HepG2 (cell line): Measurements from ENCODE around the gene POU2F1. TPM values are rescaled to one million over a fixed set of nuclear protein-coding genes. Genes with fewer than 3 reads are reported as not detected.

ENCODE experiments used
- KDM6A ChIP-seq: IDR thresholded peaks from 2 replicates; pipeline ENCODE4 v1.6.1; 2016; ENCODE audit warnings: low read depth
- SMC3 ChIP-seq: IDR thresholded peaks from 2 replicates; pipeline ENCODE4 v1.6.1; 2011; ENCODE audit warnings: low read length, improper control_type of control experiment
- SUZ12 ChIP-seq: fragments of 150-350 bp; IDR thresholded peaks from 2 replicates; pipeline ENCODE4 v1.6.1; 2014; ENCODE audit warnings: low read depth, low read length
- ZBTB38 ChIP-seq: sonication (generic); formaldehyde crosslinking; IDR thresholded peaks from 2 replicates; pipeline ENCODE4 v1.5.1; 2020; ENCODE audit warnings: mild to moderate bottlenecking, missing genetic modification reagents
- ZNF598 ChIP-seq: sonication (generic); formaldehyde crosslinking; IDR thresholded peaks from 2 replicates; pipeline ENCODE4 v1.5.1; 2020; ENCODE audit warnings: mild to moderate bottlenecking, missing genetic modification reagents, borderline replicate concordance
- polyA plus RNA-seq, 8 experiments: library from polyadenylated mRNA; depleted of rRNA in 3 of 8; stranded (reverse) in 7 of 8; unstranded in 1 of 8; fragments of >200 nt; fragmentation: Illumina TruSeq in 4 of 8; extraction: Trizol in 4 of 8; gene quantifications; 2 replicates each; pipeline versions ENCODE4 v1.2.1 to v1.2.3, GENCODE V29; 2011 to 2016; ENCODE audit warnings: low read depth in 4 of 8, missing spikeins in 1 of 8, mixed read lengths in 1 of 8; ENCODE audit not compliant: insufficient read depth in 1 of 8
- total RNA-seq, 5 experiments: library from RNA; depleted of rRNA; stranded (reverse); fragments of >200 nt; fragmentation: Illumina TruSeq; extraction: Trizol; gene quantifications; 2 replicates each; pipeline ENCODE4 v1.2.3, GENCODE V29; 2016; ENCODE audit warnings: low read depth in 1 of 5
- TF ChIP-seq, protein P1 (sequence below): sonication (generic); formaldehyde crosslinking; IDR thresholded peaks from 2 replicates; pipeline ENCODE4 v1.4.0; 2020; ENCODE audit warnings: missing genetic modification reagents, borderline replicate concordance
- TF ChIP-seq, protein P2 (sequence below): sonication (generic); formaldehyde crosslinking; IDR thresholded peaks from 2 replicates; pipeline ENCODE4 v1.4.0; 2020; ENCODE audit warnings: mild to moderate bottlenecking, missing genetic modification reagents
- TF ChIP-seq, protein P3 (sequence below): sonication (generic); formaldehyde crosslinking; IDR thresholded peaks from 2 replicates; pipeline ENCODE4 v1.5.1; 2020; ENCODE audit warnings: missing genetic modification reagents, mild to moderate bottlenecking, borderline replicate concordance

Gene POU2F1
- total and polyA plus RNA-seq, 2 of the 13 experiments (the other 11 are each of a cell fraction or from before 2014, with no cell fraction given): 10.2 to 13.0 TPM

DNA sequence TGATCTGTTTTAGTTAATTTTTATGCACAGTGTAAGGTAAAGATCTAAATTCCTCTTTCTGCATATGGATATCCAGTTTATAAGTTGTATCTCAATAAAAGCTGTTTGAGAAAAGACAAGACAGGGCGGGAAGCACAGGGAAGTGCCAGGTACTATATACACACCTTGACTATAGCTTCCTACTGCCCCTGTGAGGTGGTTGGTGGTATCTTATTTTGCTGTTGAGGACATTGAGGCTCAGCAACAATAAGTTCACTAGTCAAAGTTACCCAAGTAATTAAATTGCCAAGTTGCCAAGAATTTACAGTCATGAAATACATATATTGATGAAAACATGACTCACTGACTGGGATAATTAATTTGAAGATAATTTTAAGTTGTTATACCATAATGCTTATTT is 188.5 kb downstream of the POU2F1 start (continued):
- TF ChIP-seq, protein P1, sequence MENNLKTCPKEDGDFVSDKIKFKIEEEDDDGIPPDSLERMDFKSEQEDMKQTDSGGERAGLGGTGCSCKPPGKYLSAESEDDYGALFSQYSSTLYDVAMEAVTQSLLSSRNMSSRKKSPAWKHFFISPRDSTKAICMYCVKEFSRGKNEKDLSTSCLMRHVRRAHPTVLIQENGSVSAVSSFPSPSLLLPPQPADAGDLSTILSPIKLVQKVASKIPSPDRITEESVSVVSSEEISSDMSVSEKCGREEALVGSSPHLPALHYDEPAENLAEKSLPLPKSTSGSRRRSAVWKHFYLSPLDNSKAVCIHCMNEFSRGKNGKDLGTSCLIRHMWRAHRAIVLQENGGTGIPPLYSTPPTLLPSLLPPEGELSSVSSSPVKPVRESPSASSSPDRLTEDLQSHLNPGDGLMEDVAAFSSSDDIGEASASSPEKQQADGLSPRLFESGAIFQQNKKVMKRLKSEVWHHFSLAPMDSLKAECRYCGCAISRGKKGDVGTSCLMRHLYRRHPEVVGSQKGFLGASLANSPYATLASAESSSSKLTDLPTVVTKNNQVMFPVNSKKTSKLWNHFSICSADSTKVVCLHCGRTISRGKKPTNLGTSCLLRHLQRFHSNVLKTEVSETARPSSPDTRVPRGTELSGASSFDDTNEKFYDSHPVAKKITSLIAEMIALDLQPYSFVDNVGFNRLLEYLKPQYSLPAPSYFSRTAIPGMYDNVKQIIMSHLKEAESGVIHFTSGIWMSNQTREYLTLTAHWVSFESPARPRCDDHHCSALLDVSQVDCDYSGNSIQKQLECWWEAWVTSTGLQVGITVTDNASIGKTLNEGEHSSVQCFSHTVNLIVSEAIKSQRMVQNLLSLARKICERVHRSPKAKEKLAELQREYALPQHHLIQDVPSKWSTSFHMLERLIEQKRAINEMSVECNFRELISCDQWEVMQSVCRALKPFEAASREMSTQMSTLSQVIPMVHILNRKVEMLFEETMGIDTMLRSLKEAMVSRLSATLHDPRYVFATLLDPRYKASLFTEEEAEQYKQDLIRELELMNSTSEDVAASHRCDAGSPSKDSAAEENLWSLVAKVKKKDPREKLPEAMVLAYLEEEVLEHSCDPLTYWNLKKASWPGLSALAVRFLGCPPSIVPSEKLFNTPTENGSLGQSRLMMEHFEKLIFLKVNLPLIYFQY (CRISPR knock-in tag): no peak
- TF ChIP-seq, protein P2, sequence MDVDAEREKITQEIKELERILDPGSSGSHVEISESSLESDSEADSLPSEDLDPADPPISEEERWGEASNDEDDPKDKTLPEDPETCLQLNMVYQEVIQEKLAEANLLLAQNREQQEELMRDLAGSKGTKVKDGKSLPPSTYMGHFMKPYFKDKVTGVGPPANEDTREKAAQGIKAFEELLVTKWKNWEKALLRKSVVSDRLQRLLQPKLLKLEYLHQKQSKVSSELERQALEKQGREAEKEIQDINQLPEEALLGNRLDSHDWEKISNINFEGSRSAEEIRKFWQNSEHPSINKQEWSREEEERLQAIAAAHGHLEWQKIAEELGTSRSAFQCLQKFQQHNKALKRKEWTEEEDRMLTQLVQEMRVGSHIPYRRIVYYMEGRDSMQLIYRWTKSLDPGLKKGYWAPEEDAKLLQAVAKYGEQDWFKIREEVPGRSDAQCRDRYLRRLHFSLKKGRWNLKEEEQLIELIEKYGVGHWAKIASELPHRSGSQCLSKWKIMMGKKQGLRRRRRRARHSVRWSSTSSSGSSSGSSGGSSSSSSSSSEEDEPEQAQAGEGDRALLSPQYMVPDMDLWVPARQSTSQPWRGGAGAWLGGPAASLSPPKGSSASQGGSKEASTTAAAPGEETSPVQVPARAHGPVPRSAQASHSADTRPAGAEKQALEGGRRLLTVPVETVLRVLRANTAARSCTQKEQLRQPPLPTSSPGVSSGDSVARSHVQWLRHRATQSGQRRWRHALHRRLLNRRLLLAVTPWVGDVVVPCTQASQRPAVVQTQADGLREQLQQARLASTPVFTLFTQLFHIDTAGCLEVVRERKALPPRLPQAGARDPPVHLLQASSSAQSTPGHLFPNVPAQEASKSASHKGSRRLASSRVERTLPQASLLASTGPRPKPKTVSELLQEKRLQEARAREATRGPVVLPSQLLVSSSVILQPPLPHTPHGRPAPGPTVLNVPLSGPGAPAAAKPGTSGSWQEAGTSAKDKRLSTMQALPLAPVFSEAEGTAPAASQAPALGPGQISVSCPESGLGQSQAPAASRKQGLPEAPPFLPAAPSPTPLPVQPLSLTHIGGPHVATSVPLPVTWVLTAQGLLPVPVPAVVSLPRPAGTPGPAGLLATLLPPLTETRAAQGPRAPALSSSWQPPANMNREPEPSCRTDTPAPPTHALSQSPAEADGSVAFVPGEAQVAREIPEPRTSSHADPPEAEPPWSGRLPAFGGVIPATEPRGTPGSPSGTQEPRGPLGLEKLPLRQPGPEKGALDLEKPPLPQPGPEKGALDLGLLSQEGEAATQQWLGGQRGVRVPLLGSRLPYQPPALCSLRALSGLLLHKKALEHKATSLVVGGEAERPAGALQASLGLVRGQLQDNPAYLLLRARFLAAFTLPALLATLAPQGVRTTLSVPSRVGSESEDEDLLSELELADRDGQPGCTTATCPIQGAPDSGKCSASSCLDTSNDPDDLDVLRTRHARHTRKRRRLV (CRISPR knock-in tag): no peak
- TF ChIP-seq SUZ12 (no peak), ZNF598 (CRISPR knock-in tag) (no peak), SMC3 (peak; percentile 38), ZBTB38 (no peak), KDM6A (CRISPR knock-in tag) (no peak)
- TF ChIP-seq, protein P3, sequence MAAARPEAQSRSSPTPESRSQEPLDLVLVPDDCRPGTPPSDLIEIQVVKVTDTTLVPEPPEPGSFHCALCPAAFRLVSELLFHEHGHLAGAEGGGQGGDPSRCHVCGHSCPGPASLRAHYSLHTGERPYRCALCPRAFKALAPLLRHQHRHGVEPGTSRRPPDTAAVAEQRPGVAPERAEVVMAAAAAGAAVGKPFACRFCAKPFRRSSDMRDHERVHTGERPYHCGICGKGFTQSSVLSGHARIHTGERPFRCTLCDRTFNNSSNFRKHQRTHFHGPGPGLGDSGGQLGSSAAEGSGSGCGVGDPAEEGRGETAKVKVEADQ: no peak
